Urinary bladder (tissue), 4 donors: ENCODE data around the gene NEIL1. TPM values are rescaled to one million over a fixed set of nuclear protein-coding genes. Genes with fewer than 3 reads are reported as not detected.
"Not testable (repeated sequence)": the region's sequence is repeated elsewhere in the genome, so short reads cannot be mapped to it uniquely, and the experiment has no call there.

Experiments used
- DNase-seq: peaks from one replicate; pipeline ENCODE4 v3.0.0-alpha.2; 2015; ENCODE audit errors: extremely low spot score
- H3K27ac ChIP-seq: one replicate; pipeline ENCODE4 v1.5.1; 2013; ENCODE audit warnings: low read depth, mild to moderate bottlenecking, moderate library complexity
- H3K36me3 ChIP-seq: one replicate; pipeline ENCODE4 v1.6.1; 2013; ENCODE audit warnings: mild to moderate bottlenecking, moderate library complexity; ENCODE audit not compliant: insufficient read depth
- H3K4me1 ChIP-seq: one replicate; pipeline ENCODE4 v1.6.1; 2013; ENCODE audit warnings: mild to moderate bottlenecking, moderate library complexity; ENCODE audit not compliant: insufficient read depth
- H3K4me3 ChIP-seq: one replicate; pipeline ENCODE4 v1.5.1; 2013; ENCODE audit warnings: low read depth, low read length
- WGBS: extraction: QIAGEN DNeasy Blood & Tissue Kit; methylation state at CpG from one replicate; pipeline ENCODE4 v1.1.7; 2013; 5-methylcytosine and 5-hydroxymethylcytosine counted together
- polyA plus RNA-seq: library from polyadenylated mRNA; stranded (reverse); fragments of 200-250 nt; gene quantifications from one replicate; pipeline ENCODE4 v1.2.3, GENCODE V29; 2013
- total RNA-seq: library from RNA; depleted of rRNA; stranded (reverse); fragments of >200 nt; gene quantifications from one replicate; pipeline ENCODE4 v1.2.3, GENCODE V29; 2014
- donor health status: healthy with polysubstance abuse.
- donor health status: healthy.

NEIL1 gene
- total and polyA plus RNA-seq, 2 donors = 10.9 to 21.3 TPM

- DNase-seq = no peak
- no peak overlapping the region for H3K27ac ChIP-seq
- H3K4me1 ChIP-seq = no peaks in the 10 kb centered on the region
- WGBS = 94% methylated on average over 13 of the region's 13 CpGs
- H3K36me3 ChIP-seq = no peaks in the 10 kb centered on the region
- H3K4me3 ChIP-seq = no peak overlapping the region
These were observed 7.2 kb upstream of the NEIL1 start for GRCh38 chr15:75339531-75340240.

GRCh38 chr15:75342221-75342620 lies 4.6 kb upstream of the NEIL1 start:
- H3K4me3 ChIP-seq = no peak overlapping the region
- no peak for DNase-seq
- WGBS = 83% methylated on average over 6 of the region's 6 CpGs
- no peaks in the 10 kb centered on the region for H3K36me3 ChIP-seq
- H3K27ac ChIP-seq = no peak overlapping the region
- no peaks in the 10 kb centered on the region for H3K4me1 ChIP-seq

GRCh38 chr15:75343953-75344352 lies 2.9 kb upstream of the NEIL1 start:
- not testable (repeated sequence) for H3K27ac ChIP-seq, H3K4me1 ChIP-seq, H3K36me3 ChIP-seq, H3K4me3 ChIP-seq, DNase-seq
- WGBS = 48% methylated on average over 8 of the region's 8 CpGs

GRCh38 chr15:75347222-75348033 lies 589 bp downstream of the NEIL1 start:
- no peak for DNase-seq
- Histone ChIP-seq H3K4me3 (peak overlapping the region; percentile 72), H3K27ac (no peak overlapping the region), H3K36me3 (no peaks in the 10 kb centered on the region), H3K4me1 (no peaks in the 10 kb centered on the region)
- under 1% methylated on average over 65 of the region's 65 CpGs for WGBS

- DNase-seq = no peak
- Histone ChIP-seq H3K36me3 (no peaks in the 10 kb centered on the region), H3K4me3 (peak overlapping the region; percentile 72), H3K4me1 (no peaks in the 10 kb centered on the region), H3K27ac (no peak overlapping the region)
- under 1% methylated on average over 45 of the region's 45 CpGs for WGBS
These were observed 1.3 kb downstream of the NEIL1 start for GRCh38 chr15:75348034-75348561.

- no peaks in the 10 kb centered on the region for H3K36me3 ChIP-seq
- H3K27ac ChIP-seq = no peak overlapping the region
- peak overlapping the region; percentile 72 for H3K4me3 ChIP-seq
- no peaks in the 10 kb centered on the region for H3K4me1 ChIP-seq
- WGBS = 32% methylated on average over 46 of the region's 46 CpGs
- no peak for DNase-seq
These were observed 1.9 kb downstream of the NEIL1 start for GRCh38 chr15:75348562-75349350.

GRCh38 chr15:75349351-75349669 lies 2.5 kb downstream of the NEIL1 start:
- DNase-seq, H3K36me3 ChIP-seq, H3K4me3 ChIP-seq, H3K27ac ChIP-seq, H3K4me1 ChIP-seq: not testable (repeated sequence)
- 85% methylated on average over 8 of the region's 8 CpGs for WGBS

GRCh38 chr15:75349851-75350588 lies 3.2 kb downstream of the NEIL1 start:
- no peak for DNase-seq
- 83% methylated on average over 9 of the region's 9 CpGs for WGBS
- Histone ChIP-seq H3K36me3 (no peaks in the 10 kb centered on the region), H3K4me3 (no peak overlapping the region), H3K27ac (no peak overlapping the region), H3K4me1 (no peaks in the 10 kb centered on the region)

- no peak overlapping the region for H3K4me3 ChIP-seq
- 73% methylated on average over 7 of the region's 7 CpGs for WGBS
- DNase-seq = no peak
- no peak overlapping the region for H3K27ac ChIP-seq
- H3K36me3 ChIP-seq = no peaks in the 10 kb centered on the region
- no peaks in the 10 kb centered on the region for H3K4me1 ChIP-seq
These were observed 3.9 kb downstream of the NEIL1 start for GRCh38 chr15:75350601-75351361.

- no peak for DNase-seq
- Histone ChIP-seq H3K4me1 (no peaks in the 10 kb centered on the region), H3K27ac (no peak overlapping the region), H3K36me3 (no peaks in the 10 kb centered on the region), H3K4me3 (no peak overlapping the region)
- 88% methylated on average over 16 of the region's 16 CpGs for WGBS
These were observed 5.6 kb downstream of the NEIL1 start for GRCh38 chr15:75352186-75353080.

- DNase-seq = no peak
- WGBS = 80% methylated on average over 7 of the region's 7 CpGs
- Histone ChIP-seq H3K27ac (no peak overlapping the region), H3K36me3 (no peaks in the 10 kb centered on the region), H3K4me1 (no peaks in the 10 kb centered on the region), H3K4me3 (no peak overlapping the region)
These were observed 6.8 kb downstream of the NEIL1 start for GRCh38 chr15:75353604-75354003.

GRCh38 chr15:75354454-75354853 lies 7.6 kb downstream of the NEIL1 start:
- no peak for DNase-seq
- Histone ChIP-seq H3K27ac (no peak overlapping the region), H3K4me3 (no peak overlapping the region), H3K4me1 (no peaks in the 10 kb centered on the region), H3K36me3 (no peaks in the 10 kb centered on the region)
- 82% methylated on average over 7 of the region's 7 CpGs for WGBS
